Measurements from ENCODE around the gene ZNRF4. TPM values are rescaled to one million over a fixed set of nuclear protein-coding genes. Genes with fewer than 3 reads are reported as not detected.
"Not testable (repeated sequence)": the region's sequence is repeated elsewhere in the genome, so short reads cannot be mapped to it uniquely, and the experiment has no call there.

ZNRF4 gene
- total RNA-seq, 1 donor from 2014 or later, result not detected

DNA sequence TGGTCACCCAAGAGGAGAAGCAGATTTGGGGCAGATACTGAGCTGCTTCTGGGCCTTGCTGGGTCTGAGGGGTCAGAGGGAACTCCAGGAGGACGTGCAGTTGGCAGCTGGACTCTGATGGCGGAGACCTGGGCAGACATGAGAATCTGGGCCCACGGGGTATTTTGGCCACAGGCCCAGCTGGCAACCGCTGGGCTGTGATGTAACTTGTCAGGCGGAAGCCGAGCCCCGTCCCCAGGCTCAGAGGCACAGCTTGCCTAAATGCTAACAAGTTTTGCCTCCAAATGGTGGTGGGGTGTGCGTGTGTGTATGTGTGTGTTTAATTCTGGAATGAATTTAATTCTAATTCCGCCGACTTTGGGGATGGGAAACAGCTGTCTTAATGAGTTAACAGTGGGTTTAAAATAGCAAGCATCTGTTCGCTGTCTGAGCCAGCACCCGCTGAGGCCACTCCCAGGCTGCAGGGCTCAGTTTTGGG, 11.6 kb downstream of the ZNRF4 start:
- FAIRE-seq, result no peak
- DNase-seq (ENCODE audit: low spot score in 2 of 2), result no peak

- DNase-seq (ENCODE audit: low spot score in 2 of 2) (no peak), FAIRE-seq (no peak)
Observed at GRCh38 chr19:5470264-5470671, 15.1 kb downstream of the ZNRF4 start.

DNA sequence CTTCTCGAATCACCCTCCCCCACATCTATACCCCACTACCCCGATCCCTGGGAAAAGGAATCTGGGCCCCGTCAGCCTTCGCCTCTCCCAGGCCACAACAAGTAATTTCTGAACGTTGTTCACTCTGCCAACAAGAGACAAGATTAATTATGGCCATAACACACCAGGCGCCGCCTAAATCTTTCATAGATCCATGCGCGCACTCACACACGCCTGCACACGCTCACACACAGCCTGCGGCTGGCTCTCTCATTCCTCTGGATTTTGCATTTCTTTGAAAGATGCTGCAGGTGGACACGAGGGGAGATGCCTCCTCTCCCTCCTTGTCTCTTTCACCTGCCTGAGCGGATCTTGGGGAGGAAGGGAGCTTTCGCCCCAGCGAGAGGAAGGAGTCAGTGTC, 17.1 kb downstream of the ZNRF4 start:
- FAIRE-seq (no peak), DNase-seq (ENCODE audit: low spot score in 2 of 2) (no peak)

DNA sequence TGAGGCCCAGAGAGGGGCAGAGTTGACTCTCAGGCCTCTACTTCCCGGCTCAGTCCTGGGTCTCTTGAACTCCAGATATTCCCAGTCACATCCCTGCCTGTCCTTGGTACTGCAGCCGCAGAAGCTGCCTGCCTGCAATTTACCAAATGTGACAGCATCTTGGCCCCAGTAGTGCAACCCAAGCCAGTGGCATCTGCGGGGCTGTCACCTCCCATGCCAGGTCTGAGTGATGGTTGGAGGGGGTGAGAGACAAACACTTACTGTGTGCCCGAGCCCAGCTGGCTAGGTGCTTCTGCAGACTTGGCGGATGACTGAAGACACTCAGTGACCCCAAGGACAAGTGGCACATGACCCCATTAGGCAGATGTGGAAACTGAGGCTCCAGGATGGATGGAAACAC, 18.4 kb downstream of the ZNRF4 start:
- FAIRE-seq (no peak), DNase-seq (ENCODE audit: low spot score in 2 of 2) (no peak)

GRCh38 chr19:5477451-5478215, 22.4 kb downstream of the ZNRF4 start:
- FAIRE-seq (no peak), DNase-seq (ENCODE audit: low spot score in 2 of 2) (no peak)

- FAIRE-seq, result no peak
- no peak for DNase-seq (ENCODE audit: low spot score in 2 of 2)
Observed at GRCh38 chr19:5478241-5478924, 23.2 kb downstream of the ZNRF4 start.

- no peak for FAIRE-seq
- no peak for DNase-seq (ENCODE audit: low spot score in 2 of 2)
Observed at GRCh38 chr19:5478925-5479588, 23.8 kb downstream of the ZNRF4 start.

- DNase-seq (ENCODE audit: low spot score in 2 of 2), result no peak
- no peak for FAIRE-seq
Observed at GRCh38 chr19:5479958-5480357, 24.7 kb downstream of the ZNRF4 start.

- no peak for FAIRE-seq
- no peak for DNase-seq (ENCODE audit: low spot score in 2 of 2)
Observed at GRCh38 chr19:5480427-5480836, 25.2 kb downstream of the ZNRF4 start.

- FAIRE-seq (no peak), DNase-seq (ENCODE audit: low spot score in 2 of 2) (no peak)
Observed at GRCh38 chr19:5481957-5482356, 26.7 kb downstream of the ZNRF4 start.

- FAIRE-seq, result no peak
- DNase-seq (ENCODE audit: low spot score in 2 of 2), result no peak
Observed at GRCh38 chr19:5484398-5485285, 29.4 kb downstream of the ZNRF4 start.

GRCh38 chr19:5485286-5485636, 30.0 kb downstream of the ZNRF4 start:
- DNase-seq (ENCODE audit: low spot score in 2 of 2), result no peak
- FAIRE-seq, result no peak

DNA sequence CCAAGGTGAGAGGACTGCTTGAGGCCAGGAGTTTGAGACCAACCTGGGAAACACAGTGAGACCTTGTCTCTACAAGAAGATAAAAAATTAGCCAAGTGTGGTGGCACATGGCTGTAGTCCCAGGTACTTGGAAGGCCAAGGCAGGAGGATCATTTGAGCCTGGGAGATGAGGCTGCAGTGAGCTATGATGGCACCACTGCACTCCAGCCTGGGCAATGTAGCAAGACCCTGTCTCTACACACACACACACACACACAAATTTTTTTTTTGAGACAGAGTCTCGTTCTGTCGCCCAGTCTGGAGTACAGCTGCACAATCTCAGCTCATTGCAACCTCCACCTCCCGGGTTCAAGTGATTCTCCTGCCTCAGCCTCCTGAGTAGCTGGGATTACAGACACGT, 30.4 kb downstream of the ZNRF4 start:
- not testable (repeated sequence) for DNase-seq (ENCODE audit: low spot score in 2 of 2); FAIRE-seq

- no peak for FAIRE-seq
Observed at GRCh38 chr19:5487222-5487621, 32.0 kb downstream of the ZNRF4 start.

GRCh38 chr19:5489551-5489950, 34.3 kb downstream of the ZNRF4 start:
- DNase-seq (ENCODE audit: low spot score in 2 of 2) (no peak), FAIRE-seq (no peak)

More at GRCh38 chr19:5487222-5487621, 32.0 kb downstream of the ZNRF4 start:
- no peak for DNase-seq (ENCODE audit: low spot score in 2 of 2)

- FAIRE-seq (no peak), DNase-seq (ENCODE audit: low spot score in 2 of 2) (no peak)
Observed at GRCh38 chr19:5491565-5491964, 36.3 kb downstream of the ZNRF4 start.

- DNase-seq (ENCODE audit: low spot score in 2 of 2) (no peak), FAIRE-seq (no peak)
Observed at GRCh38 chr19:5492281-5492634, 37.0 kb downstream of the ZNRF4 start.

GRCh38 chr19:5492635-5493409, 37.6 kb downstream of the ZNRF4 start:
- DNase-seq (ENCODE audit: low spot score in 2 of 2) (no peak), FAIRE-seq (no peak)

DNA sequence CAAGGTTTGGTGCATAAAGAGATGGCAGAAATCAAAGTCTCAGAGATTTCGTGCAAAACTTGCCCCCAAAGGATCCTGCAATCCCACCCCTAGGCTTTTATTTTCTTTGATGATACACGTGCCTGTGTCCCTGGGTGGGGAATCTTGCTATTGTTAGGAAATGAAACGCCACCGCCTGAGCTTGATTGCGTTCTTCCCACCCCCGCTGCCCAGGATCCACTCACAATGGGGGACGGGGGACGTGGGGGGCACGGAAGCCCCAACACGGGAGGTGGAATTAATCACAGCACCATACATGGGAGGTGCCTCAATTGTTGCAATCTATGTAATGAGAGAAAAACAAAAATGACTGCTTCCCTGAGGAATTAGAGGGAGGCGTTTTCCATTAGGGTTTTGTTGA, 39.6 kb downstream of the ZNRF4 start:
- FAIRE-seq (no peak), DNase-seq (ENCODE audit: low spot score in 2 of 2) (no peak)

DNA sequence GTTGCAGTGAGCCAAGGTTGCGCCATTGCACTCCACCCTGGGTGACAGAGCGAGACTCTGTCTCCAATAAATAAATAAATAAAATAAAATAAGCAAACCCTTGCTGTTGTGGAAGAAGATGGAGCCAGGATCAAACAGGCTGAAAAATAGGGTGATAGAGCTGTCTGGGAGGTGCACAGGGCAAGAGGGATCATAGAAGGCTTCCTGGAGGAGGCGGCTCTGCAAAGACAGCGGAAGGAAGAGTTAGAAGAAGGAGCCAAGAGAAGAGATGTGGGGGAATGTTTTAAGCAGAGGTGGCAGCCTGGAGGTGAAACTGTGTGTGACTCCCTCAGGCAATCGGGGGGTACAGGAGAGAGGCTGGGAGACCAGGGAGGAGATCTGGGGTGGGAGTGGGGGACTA, 40.6 kb downstream of the ZNRF4 start:
- DNase-seq (ENCODE audit: low spot score in 2 of 2), result no peak
- no peak for FAIRE-seq

Data from frontal cortex (tissue), 4 donors.